Upper lobe of left lung (tissue), 6 donors: ENCODE measurements around the gene KMT5B. TPM values are rescaled to one million over a fixed set of nuclear protein-coding genes. Genes with fewer than 3 reads are reported as not detected.

Source experiments
- ATAC-seq, 2 donors: fragments of 200-7000 bp; cut with Tn5 transposase; one replicate each; pipeline ENCODE4 v1.9.1; 2022; ENCODE audit warnings: mild to moderate bottlenecking in 2 of 2, moderate library complexity in 2 of 2; ENCODE audit not compliant: low FRiP score in 2 of 2
- DNase-seq, 2 donors: peaks; one replicate each; pipeline ENCODE4 v3.0.0-alpha.2; 2019 to 2020
- H3K27ac ChIP-seq, 4 donors: fragments of 200-600 bp; sonication (generic); one replicate each; pipeline ENCODE4 v1.5.1; 2016 to 2019
- H3K27me3 ChIP-seq, 4 donors: fragments of 200-600 bp; sonication (generic); one replicate each; pipeline ENCODE4 v1.5.1; 2017 to 2019
- H3K36me3 ChIP-seq, 4 donors: fragments of 200-600 bp; sonication (generic); one replicate each; pipeline ENCODE4 v1.5.1; 2016 to 2019
- H3K4me1 ChIP-seq, 4 donors: fragments of 200-600 bp; sonication (generic); one replicate each; pipeline ENCODE4 v1.5.1; 2018 to 2019
- H3K4me3 ChIP-seq, 4 donors: fragments of 200-600 bp; sonication (generic); one replicate each; pipeline ENCODE4 v1.5.1; 2017 to 2019; ENCODE audit warnings: mild to moderate bottlenecking in 2 of 4, moderate library complexity in 1 of 4
- H3K9me3 ChIP-seq, 4 donors: fragments of 200-600 bp; sonication (generic); one replicate each; pipeline ENCODE4 v1.5.1; 2018 to 2019
- EP300 ChIP-seq, 4 donors: sonication (generic); formaldehyde crosslinking; IDR thresholded peaks; one replicate each; pipeline ENCODE4 v1.5.1; 2017; ENCODE audit warnings: antibody characterized with exemption in 4 of 4, control low read depth in 2 of 4
- POLR2A ChIP-seq, 4 donors: fragments of 450-650 bp; IDR thresholded peaks; one replicate each; pipeline ENCODE4 v1.5.1; 2016 to 2017; ENCODE audit warnings: antibody characterized with exemption in 4 of 4, mild to moderate bottlenecking in 2 of 4
- POLR2AphosphoS5 ChIP-seq, 2 donors: sonication (generic); formaldehyde crosslinking; IDR thresholded peaks; one replicate each; pipeline ENCODE4 v1.5.1; 2017; ENCODE audit warnings: antibody characterized with exemption in 2 of 2
- WGBS, 2 donors: methylation state at CpG; one replicate each; pipeline ENCODE4 v1.1.5; 2017 to 2018; 5-methylcytosine and 5-hydroxymethylcytosine counted together
- total RNA-seq, 6 donors: library from RNA; depleted of rRNA in 4 of 6; stranded (reverse); fragments of >200 nt in 4 of 6; gene quantifications; one replicate each; pipeline versions ENCODE4 v1.1.0 to v1.2.1, GENCODE V29; 2016 to 2021
- TF ChIP-seq, protein P1 (sequence below), 6 experiments: fragments of 450-650 bp in 4 of 6; fragments of 200-600 bp in 2 of 6; sonication (generic) in 2 of 6; IDR thresholded peaks; one replicate each; pipeline ENCODE4 v1.5.1; 2016 to 2019; ENCODE audit warnings: antibody characterized with exemption in 6 of 6
- donor health status: DM: no; HTN: no; CAD: no; lungs with moderate emphysema.
- donor health status: DM: no; HTN: yes; CAD: no; lungs with severe emphysema.

Gene KMT5B
- total RNA-seq, 6 donors from 2014 or later: 19.3 to 61.2 (median 41.0) TPM

DNA sequence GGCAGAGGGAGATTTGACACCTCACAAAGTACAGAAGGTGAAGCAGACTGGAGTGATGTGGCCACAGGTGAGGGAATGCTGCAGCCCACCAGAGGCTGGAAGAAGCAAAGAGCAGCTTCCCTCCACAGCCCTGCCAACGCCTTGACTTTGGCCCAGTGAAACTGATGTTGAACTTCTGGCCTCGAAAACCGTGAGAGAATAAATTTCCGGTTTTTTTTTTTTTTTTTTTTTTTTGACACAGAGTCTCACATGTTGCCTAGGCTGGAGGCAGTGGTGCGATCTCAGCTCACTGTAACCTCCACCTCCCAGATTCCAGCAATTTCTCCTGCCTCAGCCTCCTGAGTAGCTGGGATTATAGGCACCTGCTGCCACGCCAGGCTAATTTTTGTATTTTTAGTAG is 8.7 kb downstream of the KMT5B start:
- ATAC-seq: no peak
- TF ChIP-seq EP300 (IDR thresholded peaks at IDR 0.05) (no peak), POLR2A (IDR thresholded peaks at IDR 0.05) (no peak), POLR2AphosphoS5 (IDR thresholded peaks at IDR 0.05) (no peak)
- TF ChIP-seq, protein P1, sequence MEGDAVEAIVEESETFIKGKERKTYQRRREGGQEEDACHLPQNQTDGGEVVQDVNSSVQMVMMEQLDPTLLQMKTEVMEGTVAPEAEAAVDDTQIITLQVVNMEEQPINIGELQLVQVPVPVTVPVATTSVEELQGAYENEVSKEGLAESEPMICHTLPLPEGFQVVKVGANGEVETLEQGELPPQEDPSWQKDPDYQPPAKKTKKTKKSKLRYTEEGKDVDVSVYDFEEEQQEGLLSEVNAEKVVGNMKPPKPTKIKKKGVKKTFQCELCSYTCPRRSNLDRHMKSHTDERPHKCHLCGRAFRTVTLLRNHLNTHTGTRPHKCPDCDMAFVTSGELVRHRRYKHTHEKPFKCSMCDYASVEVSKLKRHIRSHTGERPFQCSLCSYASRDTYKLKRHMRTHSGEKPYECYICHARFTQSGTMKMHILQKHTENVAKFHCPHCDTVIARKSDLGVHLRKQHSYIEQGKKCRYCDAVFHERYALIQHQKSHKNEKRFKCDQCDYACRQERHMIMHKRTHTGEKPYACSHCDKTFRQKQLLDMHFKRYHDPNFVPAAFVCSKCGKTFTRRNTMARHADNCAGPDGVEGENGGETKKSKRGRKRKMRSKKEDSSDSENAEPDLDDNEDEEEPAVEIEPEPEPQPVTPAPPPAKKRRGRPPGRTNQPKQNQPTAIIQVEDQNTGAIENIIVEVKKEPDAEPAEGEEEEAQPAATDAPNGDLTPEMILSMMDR (IDR thresholded peaks at IDR 0.05): no peak
- Histone ChIP-seq H3K27me3 (no peaks in the 10 kb centered on the region), H3K4me1 (peaks cover 53 to 70% (median 58%) of the 10 kb centered on the region in 4 donors), H3K4me3 (no peak overlapping the region), H3K27ac (no peak overlapping the region), H3K9me3 (no peaks in the 10 kb centered on the region), H3K36me3 (no peaks in the 10 kb centered on the region)
- WGBS, 2 donors: 46 to 58% methylated on average over 6 of the region's 6 CpGs
- no peak for DNase-seq

DNA sequence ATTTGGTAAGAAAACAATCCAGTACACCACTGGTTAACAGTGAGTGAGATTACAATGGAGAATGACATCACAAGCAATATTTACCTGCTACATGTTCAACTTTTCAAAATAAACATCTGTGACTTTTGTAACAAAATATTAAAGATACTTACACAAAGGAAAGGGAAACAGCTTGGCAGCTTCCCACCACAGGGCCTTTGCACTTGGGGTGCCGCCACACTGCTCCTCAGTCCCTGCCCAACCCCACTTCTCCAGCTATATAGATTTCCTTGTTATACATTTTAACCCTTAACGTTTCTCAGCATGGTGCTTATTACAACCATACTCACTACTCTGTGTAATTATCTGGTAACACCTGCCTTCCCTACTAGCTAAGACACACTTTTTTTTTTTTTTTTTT is 10.9 kb downstream of the KMT5B start:
- Histone ChIP-seq H3K4me1 (peaks cover 38 to 60% (median 41%) of the 10 kb centered on the region in 4 donors), H3K36me3 (no peaks in the 10 kb centered on the region), H3K4me3 (no peak overlapping the region), H3K27me3 (no peaks in the 10 kb centered on the region), H3K27ac (no peak overlapping the region), H3K9me3 (no peaks in the 10 kb centered on the region)
- ATAC-seq: no peak
- 60 to 73% methylated on average over 2 of the region's 2 CpGs for WGBS, 2 donors
- TF ChIP-seq, protein P1 (IDR thresholded peaks at IDR 0.05): no peak
- TF ChIP-seq EP300 (IDR thresholded peaks at IDR 0.05): no peak
- TF ChIP-seq POLR2A (IDR thresholded peaks at IDR 0.05): no peak
- no peak for TF ChIP-seq POLR2AphosphoS5 (IDR thresholded peaks at IDR 0.05)
- no peak for DNase-seq

DNA sequence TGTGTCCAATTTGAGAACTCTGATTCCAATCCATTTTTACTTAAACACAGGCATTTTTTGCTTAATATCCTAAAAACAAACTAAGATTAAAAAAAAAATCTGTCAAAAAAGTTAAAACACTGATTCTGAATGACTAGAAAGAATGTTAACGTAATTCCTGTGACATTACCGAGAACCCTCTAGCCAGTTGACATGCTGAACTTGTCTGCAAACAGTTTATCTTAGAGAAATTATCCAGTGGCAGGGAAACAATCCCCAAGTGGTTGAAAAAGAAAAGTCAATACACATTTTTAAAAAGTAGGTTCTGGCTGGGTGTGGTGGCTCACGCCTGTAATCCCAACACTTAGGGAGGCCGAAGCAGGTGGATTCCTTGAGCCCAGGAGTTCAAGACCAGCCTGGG is 11.6 kb downstream of the KMT5B start:
- H3K27ac ChIP-seq: no peak overlapping the region
- no peaks in the 10 kb centered on the region for H3K27me3 ChIP-seq
- 54 to 65% methylated on average over 4 of the region's 4 CpGs for WGBS, 2 donors
- H3K4me1 ChIP-seq: peaks cover 33 to 53% (median 36%) of the 10 kb centered on the region in 4 donors
- TF ChIP-seq, protein P1 (IDR thresholded peaks at IDR 0.05): no peak
- no peak for TF ChIP-seq POLR2AphosphoS5 (IDR thresholded peaks at IDR 0.05)
- TF ChIP-seq EP300 (IDR thresholded peaks at IDR 0.05): no peak
- no peak for TF ChIP-seq POLR2A (IDR thresholded peaks at IDR 0.05)
- no peaks in the 10 kb centered on the region for H3K36me3 ChIP-seq
- DNase-seq: no peak
- no peaks in the 10 kb centered on the region for H3K9me3 ChIP-seq
- ATAC-seq: no peak
- no peak overlapping the region for H3K4me3 ChIP-seq

DNA sequence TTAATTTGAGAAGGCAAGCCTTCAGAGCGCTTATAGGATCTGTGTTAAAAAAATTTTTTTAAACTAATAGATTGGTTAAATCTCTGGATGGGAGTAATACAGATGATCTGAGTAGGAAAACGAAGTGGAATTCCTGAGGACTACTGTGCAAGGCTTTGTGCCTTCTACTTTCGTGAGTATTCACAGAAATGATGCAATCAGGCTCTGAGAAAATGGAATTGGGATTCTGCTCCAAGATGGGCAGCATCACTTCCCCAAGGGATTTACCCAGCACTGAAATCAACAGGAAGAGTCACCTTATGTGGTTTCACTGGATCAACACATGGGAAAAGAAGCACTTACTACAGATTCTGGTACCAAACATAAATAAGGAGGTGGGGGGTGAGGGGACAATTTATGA is 12.5 kb downstream of the KMT5B start:
- DNase-seq (no peak), ATAC-seq (peak in 1 of 2 donors; percentile 62)
- TF ChIP-seq POLR2AphosphoS5 (IDR thresholded peaks at IDR 0.05): no peak
- TF ChIP-seq EP300 (IDR thresholded peaks at IDR 0.05): no peak
- Histone ChIP-seq H3K36me3 (no peaks in the 10 kb centered on the region), H3K27ac (no peak overlapping the region), H3K4me1 (peaks cover 27 to 47% (median 31%) of the 10 kb centered on the region in 4 donors), H3K27me3 (no peaks in the 10 kb centered on the region), H3K9me3 (no peaks in the 10 kb centered on the region), H3K4me3 (no peak overlapping the region)
- WGBS, 2 donors: 57 to 58% methylated on average over 3 of the region's 3 CpGs

DNA sequence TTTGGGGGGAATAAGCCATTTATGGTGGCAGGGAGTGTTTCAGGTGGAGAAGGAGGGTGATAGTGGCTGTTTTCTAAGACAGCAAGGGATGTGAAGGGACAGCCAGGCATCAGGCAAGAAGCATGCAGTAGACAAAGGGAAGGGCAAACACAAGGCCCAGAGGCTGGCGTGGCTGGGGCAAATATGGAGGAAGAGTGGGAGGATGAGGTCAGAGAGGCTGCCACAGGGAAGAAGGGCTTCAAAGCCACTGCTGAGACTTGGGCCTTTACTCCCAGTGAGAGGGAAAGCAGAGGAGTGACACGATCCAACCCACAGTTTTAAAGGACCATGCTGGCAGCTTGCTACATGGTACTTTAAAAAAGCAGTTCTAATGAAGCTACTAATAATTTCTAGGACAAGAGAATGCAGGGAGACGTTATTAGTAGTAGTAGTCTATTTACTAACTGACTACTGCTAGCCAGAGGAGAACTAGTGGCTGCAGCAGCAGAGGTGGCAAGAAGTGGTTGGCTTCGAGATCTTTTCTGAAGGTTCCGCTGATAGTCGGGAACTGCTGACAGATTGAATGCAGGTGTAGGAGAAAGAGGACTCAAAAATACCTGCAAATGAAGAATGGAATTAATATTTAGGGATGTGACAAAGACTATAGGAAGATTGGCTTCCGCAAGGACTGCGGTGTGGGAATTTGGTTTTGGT is 13.7 kb downstream of the KMT5B start:
- TF ChIP-seq POLR2A (IDR thresholded peaks at IDR 0.05) (no peak), EP300 (IDR thresholded peaks at IDR 0.05) (no peak), POLR2AphosphoS5 (IDR thresholded peaks at IDR 0.05) (no peak)
- TF ChIP-seq, protein P1 (IDR thresholded peaks at IDR 0.05): no peak

More for the DNA sequence above, 13.7 kb downstream of the KMT5B start:
- H3K27ac ChIP-seq: peak overlapping the region in 1 of 4 donors; percentile 20
- H3K9me3 ChIP-seq: no peaks in the 10 kb centered on the region
- H3K4me3 ChIP-seq: no peak overlapping the region
- no peak for DNase-seq
- H3K27me3 ChIP-seq: no peaks in the 10 kb centered on the region
- 82 to 85% methylated on average over 8 of the region's 8 CpGs for WGBS, 2 donors
- peaks cover 24 to 40% (median 37%) of the 10 kb centered on the region in 4 donors for H3K4me1 ChIP-seq
- no peak for ATAC-seq
- no peaks in the 10 kb centered on the region for H3K36me3 ChIP-seq
